Pancreas (tissue), 10 donors: ENCODE measurements around the gene ERICH6. TPM values are rescaled to one million over a fixed set of nuclear protein-coding genes. Genes with fewer than 3 reads are reported as not detected.

Experiments
- ATAC-seq, 4 donors: fragments of 200-7000 bp; cut with Tn5 transposase; one replicate each; pipeline versions ENCODE4 v1.8.0 to v1.9.1; 2020; ENCODE audit warnings: mild to moderate bottlenecking in 4 of 4, moderate library complexity in 4 of 4
- DNase-seq, 6 donors: peaks; one replicate each; pipeline ENCODE4 v3.0.0-alpha.2; 2020
- FAIRE-seq: peaks from 2 replicates; lab custom pipeline; 2012; peaks lifted over from hg19 to GRCh38; lab: Jason Lieb, UNC
- H3K27ac ChIP-seq, 4 donors: fragments of 200-600 bp; sonication (generic); 1 replicate in 3 of 4; 2 replicates in 1 of 4; pipeline versions ENCODE4 v1.5.0 to v1.8.0; 2020
- H3K27me3 ChIP-seq, 4 donors: fragments of 200-600 bp; one replicate each; pipeline ENCODE4 v1.8.0; 2021
- H3K36me3 ChIP-seq, 3 donors: fragments of 200-600 bp; sonication (generic) in 1 of 3; one replicate each; pipeline versions ENCODE4 v1.5.0 to v1.8.0; 2020 to 2021
- H3K4me1 ChIP-seq, 3 donors: fragments of 200-600 bp; one replicate each; pipeline ENCODE4 v1.8.0; 2021
- H3K4me3 ChIP-seq, 4 donors: fragments of 200-600 bp; sonication (generic) in 2 of 4; one replicate each; pipeline versions ENCODE4 v1.5.0 to v1.8.0; 2020 to 2021
- H3K9me3 ChIP-seq, 4 donors: fragments of 200-600 bp; one replicate each; pipeline ENCODE4 v1.8.0; 2021
- WGBS, 2 donors: extraction: QIAGEN DNeasy Blood & Tissue Kit; methylation state at CpG; one replicate each; pipeline ENCODE4 v1.1.7; 2013; 5-methylcytosine and 5-hydroxymethylcytosine counted together
- intact Hi-C, 3 donors: fragments of 100-400 bp; cut with DNase I; formaldehyde crosslinking; loops; one replicate each; pipeline versions ENCODE4 v1.11.1 to v1.14.2; 2022
- polyA plus RNA-seq, 2 donors: library from polyadenylated mRNA; stranded (reverse); fragments of 200-250 nt; gene quantifications; one replicate each; pipeline ENCODE4 v1.2.3, GENCODE V29; 2013
- total RNA-seq, 6 donors: library from RNA; stranded (reverse); fragmentation: NEBNext Ultra II Directional in 4 of 6; extraction: Animal tissue kit (Norgen Biotek cat#: 25700) in 4 of 6; gene quantifications; one replicate each; pipeline versions ENCODE4 v1.2.1 to v1.2.4, GENCODE V29; 2021 to 2023
- TF ChIP-seq, protein P1 (sequence below), 4 donors: fragments of 200-600 bp; sonication (generic) in 3 of 4; IDR thresholded peaks; one replicate each; pipeline versions ENCODE4 v1.5.0 to v1.8.0; 2021; ENCODE audit warnings: antibody characterized with exemption in 4 of 4
- donor health status: healthy with polysubstance abuse.
- donor health status: DM: no; HTN: no; CAD: no; lungs with moderate emphysema.
- donor health status: DM: no; HTN: no; CAD: no.
- donor health status: control.
- donor health status: control.
- donor health status: Bipolar disorder and iron deficiency.
- donor health status: DM: yes; HTN: yes; CAD: no.
- donor health status: DM: no; HTN: no; CAD: no.
- donor health status: DM: no; HTN: no; CAD: no.
- donor health status: DM: yes; HTN: yes; CAD: no.

ERICH6 gene
- total and polyA plus RNA-seq, 8 donors = 0.09 TPM; not detected in 7

DNA sequence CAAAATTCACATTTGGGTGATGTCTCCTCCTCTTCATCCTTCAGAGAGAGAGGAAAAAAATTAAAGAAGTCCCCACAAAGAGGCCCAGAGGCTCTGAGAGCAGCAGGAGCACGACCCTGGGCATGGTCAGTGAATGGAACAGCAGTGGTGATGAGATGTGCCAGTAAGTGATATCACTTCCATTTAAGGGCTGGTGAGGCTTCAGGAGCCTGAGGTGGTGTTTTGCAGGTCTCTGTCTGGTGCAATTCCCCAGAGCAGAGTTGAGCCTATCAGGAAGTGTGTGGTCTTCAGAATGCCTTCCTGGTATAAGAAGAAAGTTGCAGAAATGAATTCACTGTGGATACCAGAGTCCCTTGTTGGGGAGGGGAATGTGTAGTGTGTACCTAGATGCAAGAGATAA lies 21.4 kb downstream of the ERICH6 start:
- no peak for ATAC-seq
- no peak for DNase-seq
- H3K27me3 ChIP-seq = no peaks in the 10 kb centered on the region
- H3K4me3 ChIP-seq = no peak overlapping the region
- WGBS, 2 donors = 67 to 74% methylated on average over 1 of the region's 1 CpG
- H3K9me3 ChIP-seq = no peaks in the 10 kb centered on the region
- H3K27ac ChIP-seq = no peak overlapping the region
- no peak for FAIRE-seq
- no peaks in the 10 kb centered on the region for H3K4me1 ChIP-seq
- TF ChIP-seq, protein P1, sequence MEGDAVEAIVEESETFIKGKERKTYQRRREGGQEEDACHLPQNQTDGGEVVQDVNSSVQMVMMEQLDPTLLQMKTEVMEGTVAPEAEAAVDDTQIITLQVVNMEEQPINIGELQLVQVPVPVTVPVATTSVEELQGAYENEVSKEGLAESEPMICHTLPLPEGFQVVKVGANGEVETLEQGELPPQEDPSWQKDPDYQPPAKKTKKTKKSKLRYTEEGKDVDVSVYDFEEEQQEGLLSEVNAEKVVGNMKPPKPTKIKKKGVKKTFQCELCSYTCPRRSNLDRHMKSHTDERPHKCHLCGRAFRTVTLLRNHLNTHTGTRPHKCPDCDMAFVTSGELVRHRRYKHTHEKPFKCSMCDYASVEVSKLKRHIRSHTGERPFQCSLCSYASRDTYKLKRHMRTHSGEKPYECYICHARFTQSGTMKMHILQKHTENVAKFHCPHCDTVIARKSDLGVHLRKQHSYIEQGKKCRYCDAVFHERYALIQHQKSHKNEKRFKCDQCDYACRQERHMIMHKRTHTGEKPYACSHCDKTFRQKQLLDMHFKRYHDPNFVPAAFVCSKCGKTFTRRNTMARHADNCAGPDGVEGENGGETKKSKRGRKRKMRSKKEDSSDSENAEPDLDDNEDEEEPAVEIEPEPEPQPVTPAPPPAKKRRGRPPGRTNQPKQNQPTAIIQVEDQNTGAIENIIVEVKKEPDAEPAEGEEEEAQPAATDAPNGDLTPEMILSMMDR (IDR thresholded peaks at IDR 0.05) = no peak
- intact Hi-C loops = no loop called here
- H3K36me3 ChIP-seq = no peaks in the 10 kb centered on the region

DNA sequence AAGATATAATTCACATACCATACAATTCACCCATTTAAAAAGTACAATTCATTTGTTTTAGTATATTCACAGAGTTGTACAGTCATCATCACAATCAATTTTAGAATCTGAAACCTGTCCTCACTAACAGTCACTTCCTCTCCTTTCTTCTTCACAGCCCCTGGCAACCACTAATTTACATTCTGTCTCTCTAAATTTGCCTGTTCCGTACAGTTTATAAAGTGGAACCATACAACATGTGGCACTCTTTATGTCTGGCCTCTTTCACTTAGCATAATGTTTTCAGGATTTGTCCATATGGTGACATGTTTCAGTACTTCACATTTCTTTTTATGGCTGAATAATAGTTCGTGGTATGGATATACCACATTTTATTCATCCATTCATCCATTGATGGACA lies 22.7 kb downstream of the ERICH6 start:
- Histone ChIP-seq H3K4me3 (no peak overlapping the region), H3K4me1 (no peaks in the 10 kb centered on the region), H3K9me3 (no peaks in the 10 kb centered on the region), H3K36me3 (no peaks in the 10 kb centered on the region), H3K27ac (no peak overlapping the region), H3K27me3 (no peaks in the 10 kb centered on the region)
- DNase-seq (no peak), FAIRE-seq (no peak), ATAC-seq (no peak)
- 80 to 86% methylated on average over 2 of the region's 2 CpGs for WGBS, 2 donors
- TF ChIP-seq, protein P1 (IDR thresholded peaks at IDR 0.05) = no peak
- intact Hi-C loops = no loop called here

DNA sequence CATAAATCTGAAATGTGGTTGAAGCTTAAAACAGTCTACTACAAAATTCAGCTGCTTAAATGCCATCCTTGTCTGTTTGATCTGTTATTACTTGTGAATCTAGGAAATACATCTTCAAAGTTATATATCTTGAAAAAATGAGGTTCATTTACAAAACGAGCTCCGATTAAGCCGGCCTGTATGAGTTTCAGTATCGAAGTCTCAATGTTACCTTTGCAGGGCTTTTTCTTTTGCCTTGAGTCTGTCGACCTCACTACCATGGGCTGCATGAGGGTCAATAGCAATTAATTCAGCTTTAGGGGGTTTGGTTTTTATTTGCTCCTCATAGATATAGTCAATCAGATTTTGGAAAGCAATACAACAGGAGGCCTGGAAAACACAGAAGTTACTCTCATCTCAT lies 23.2 kb downstream of the ERICH6 start:
- Histone ChIP-seq H3K27ac (no peak overlapping the region), H3K36me3 (no peaks in the 10 kb centered on the region), H3K4me3 (no peak overlapping the region), H3K4me1 (no peaks in the 10 kb centered on the region), H3K27me3 (no peaks in the 10 kb centered on the region), H3K9me3 (no peaks in the 10 kb centered on the region)
- intact Hi-C loops = no loop called here
- no peak for ATAC-seq
- TF ChIP-seq, protein P1 (IDR thresholded peaks at IDR 0.05) = no peak
- 77 to 81% methylated on average over 5 of the region's 5 CpGs for WGBS, 2 donors
- DNase-seq = no peak
- FAIRE-seq = no peak

DNA sequence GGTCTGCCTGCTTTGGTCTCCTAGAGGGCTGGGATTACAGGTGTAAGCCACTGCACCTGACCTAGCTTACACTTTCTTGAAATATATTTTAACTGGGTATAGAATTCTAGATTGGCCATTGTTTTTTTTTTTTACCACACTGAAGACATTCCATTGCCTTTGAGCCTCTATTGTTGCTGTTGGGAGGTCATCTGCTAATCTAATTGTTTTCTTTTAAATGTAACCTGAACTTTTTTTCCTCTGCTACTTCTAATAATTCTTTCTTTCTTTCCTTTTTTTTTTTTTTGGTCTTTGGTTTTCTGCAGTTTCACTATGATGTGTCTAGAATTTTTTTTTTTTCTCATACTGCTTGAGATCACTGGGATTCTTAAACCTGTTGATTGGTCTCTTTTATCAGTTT lies 28.1 kb downstream of the ERICH6 start:
- FAIRE-seq = no peak
- Histone ChIP-seq H3K36me3 (no peaks in the 10 kb centered on the region), H3K9me3 (no peaks in the 10 kb centered on the region), H3K4me3 (no peak overlapping the region), H3K27ac (no peak overlapping the region), H3K4me1 (peaks cover 0 to 6% (median 0%) of the 10 kb centered on the region in 3 donors), H3K27me3 (no peaks in the 10 kb centered on the region)
- intact Hi-C loops = no loop called here
- no peak for ATAC-seq
- TF ChIP-seq, protein P1 (IDR thresholded peaks at IDR 0.05) = no peak
- DNase-seq = no peak

DNA sequence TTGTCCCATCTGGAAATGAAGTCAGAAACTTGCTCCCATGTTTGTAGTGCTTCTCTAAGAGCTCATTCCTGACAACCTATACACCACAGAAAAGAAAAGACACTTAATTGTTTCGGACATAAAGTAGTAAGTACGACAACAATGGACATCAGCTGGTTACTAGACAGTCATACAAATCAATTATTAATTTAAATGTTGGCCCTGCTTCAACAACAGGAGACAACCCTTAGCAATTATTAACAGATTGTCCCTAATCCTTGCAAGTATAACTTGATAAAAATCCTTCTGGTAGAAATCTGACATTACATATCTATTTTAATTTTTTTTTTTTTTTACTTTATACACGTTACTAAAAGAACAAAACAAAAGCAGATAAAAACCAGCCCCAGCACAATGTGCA lies 29.8 kb downstream of the ERICH6 start:
- no peaks in the 10 kb centered on the region for H3K36me3 ChIP-seq
- no peak overlapping the region for H3K27ac ChIP-seq
- H3K4me1 ChIP-seq = peaks cover 0 to 6% (median 0%) of the 10 kb centered on the region in 3 donors
- no peak overlapping the region for H3K4me3 ChIP-seq
- ATAC-seq (peak in 1 of 4 donors; percentile 44), DNase-seq (no peak), FAIRE-seq (no peak)
- WGBS, 2 donors = 25 to 27% methylated on average over 3 of the region's 3 CpGs
- no peaks in the 10 kb centered on the region for H3K9me3 ChIP-seq
- intact Hi-C loops = no loop called here
- no peaks in the 10 kb centered on the region for H3K27me3 ChIP-seq
- TF ChIP-seq, protein P1 (IDR thresholded peaks at IDR 0.05) = no peak
